Lung (tissue), 12 donors: ENCODE data around the gene KNCN. TPM values are rescaled to one million over a fixed set of nuclear protein-coding genes. Genes with fewer than 3 reads are reported as not detected.
A peak's percentile ranks its signal among the peaks of the same experiment; 100 is the strongest.

ENCODE experiments used
- ATAC-seq: fragments of 200-7000 bp; cut with Tn5 transposase; one replicate; pipeline ENCODE4 v1.9.1; 2020; ENCODE audit warnings: moderate number of reproducible peaks; ENCODE audit not compliant: insufficient read depth, low FRiP score
- DNase-seq, 3 donors: peaks; one replicate each; pipeline ENCODE4 v3.0.0-alpha.2; 2013 to 2017
- H3K27ac ChIP-seq, 2 donors: one replicate each; pipeline ENCODE4 v1.5.1; 2013; ENCODE audit warnings: mild to moderate bottlenecking in 2 of 2, moderate library complexity in 2 of 2, control low read depth in 1 of 2, inconsistent platforms in 1 of 2, low read depth in 1 of 2, low read length in 1 of 2
- H3K27me3 ChIP-seq, 3 donors: one replicate each; pipeline ENCODE4 v1.5.1; 2013; ENCODE audit warnings: low read length in 2 of 3; ENCODE audit not compliant: control insufficient read depth in 3 of 3, insufficient read depth in 3 of 3
- H3K36me3 ChIP-seq, 4 donors: one replicate each; pipeline ENCODE4 v1.5.1; 2013; ENCODE audit warnings: low read length in 4 of 4, mild to moderate bottlenecking in 1 of 4, moderate library complexity in 1 of 4; ENCODE audit not compliant: control insufficient read depth in 4 of 4, insufficient read depth in 4 of 4
- H3K4me1 ChIP-seq, 5 donors: one replicate each; pipeline ENCODE4 v1.5.1; 2013; ENCODE audit warnings: low read length in 5 of 5, mild to moderate bottlenecking in 2 of 5, moderate library complexity in 1 of 5; ENCODE audit not compliant: control insufficient read depth in 5 of 5, insufficient read depth in 5 of 5
- H3K4me3 ChIP-seq: one replicate; pipeline ENCODE4 v1.5.1; 2013; ENCODE audit warnings: mild to moderate bottlenecking, control low read depth, moderate library complexity
- H3K9ac ChIP-seq, 2 donors: one replicate each; pipeline ENCODE4 v1.5.1; 2013; ENCODE audit warnings: low read length in 2 of 2, control low read depth in 1 of 2; ENCODE audit not compliant: insufficient read depth in 1 of 2
- H3K9me3 ChIP-seq, 4 donors: one replicate each; pipeline ENCODE4 v1.5.1; 2013; ENCODE audit warnings: low read length in 3 of 4, mild to moderate bottlenecking in 1 of 4, moderate library complexity in 1 of 4; ENCODE audit not compliant: control insufficient read depth in 4 of 4, insufficient read depth in 3 of 4
- WGBS, 2 donors: extraction: QIAGEN DNeasy Blood & Tissue Kit; methylation state at CpG; one replicate each; pipeline ENCODE4 v1.1.7; 2013; 5-methylcytosine and 5-hydroxymethylcytosine counted together
- polyA plus RNA-seq, 2 donors: library from polyadenylated mRNA; stranded (reverse); fragments of 200-250 nt; gene quantifications; one replicate each; pipeline ENCODE4 v1.2.1, GENCODE V29; 2013
- total RNA-seq, 2 donors: library from RNA; depleted of rRNA in 1 of 2; stranded (reverse); fragments of >200 nt in 1 of 2; gene quantifications; one replicate each; pipeline ENCODE4 v1.2.1, GENCODE V29; 2014 to 2021
- TF ChIP-seq, protein P1 (sequence below): IDR thresholded peaks from 2 replicates; pipeline ENCODE4 v1.5.1; 2012; ENCODE audit warnings: mild to moderate bottlenecking; ENCODE audit errors: control extremely low read depth, extremely low read depth
- donor health status: control.
- donor health status: control.
- donor health status: Bipolar disorder and iron deficiency.
- donor health status: healthy.
- donor health status: DM: yes; HTN: yes; CAD: no.

KNCN gene
- total and polyA plus RNA-seq, 4 donors: 0.01 to 0.09 TPM; not detected in 2

GRCh38 chr1:46513536-46513935 lies 37.9 kb downstream of the KNCN start:
- Histone ChIP-seq H3K9ac (no peak overlapping the region), H3K4me1 (peaks cover 0 to 3% (median 0%) of the 10 kb centered on the region in 5 donors), H3K27me3 (peaks cover 0 to 7% (median 3%) of the 10 kb centered on the region in 3 donors), H3K27ac (no peak overlapping the region), H3K9me3 (no peaks in the 10 kb centered on the region), H3K36me3 (no peaks in the 10 kb centered on the region), H3K4me3 (no peak overlapping the region)
- ATAC-seq (no peak), DNase-seq (peak in 1 of 3 donors; percentile 9)
- 64 to 69% methylated on average over 5 of the region's 5 CpGs for WGBS, 2 donors
- TF ChIP-seq, protein P1, sequence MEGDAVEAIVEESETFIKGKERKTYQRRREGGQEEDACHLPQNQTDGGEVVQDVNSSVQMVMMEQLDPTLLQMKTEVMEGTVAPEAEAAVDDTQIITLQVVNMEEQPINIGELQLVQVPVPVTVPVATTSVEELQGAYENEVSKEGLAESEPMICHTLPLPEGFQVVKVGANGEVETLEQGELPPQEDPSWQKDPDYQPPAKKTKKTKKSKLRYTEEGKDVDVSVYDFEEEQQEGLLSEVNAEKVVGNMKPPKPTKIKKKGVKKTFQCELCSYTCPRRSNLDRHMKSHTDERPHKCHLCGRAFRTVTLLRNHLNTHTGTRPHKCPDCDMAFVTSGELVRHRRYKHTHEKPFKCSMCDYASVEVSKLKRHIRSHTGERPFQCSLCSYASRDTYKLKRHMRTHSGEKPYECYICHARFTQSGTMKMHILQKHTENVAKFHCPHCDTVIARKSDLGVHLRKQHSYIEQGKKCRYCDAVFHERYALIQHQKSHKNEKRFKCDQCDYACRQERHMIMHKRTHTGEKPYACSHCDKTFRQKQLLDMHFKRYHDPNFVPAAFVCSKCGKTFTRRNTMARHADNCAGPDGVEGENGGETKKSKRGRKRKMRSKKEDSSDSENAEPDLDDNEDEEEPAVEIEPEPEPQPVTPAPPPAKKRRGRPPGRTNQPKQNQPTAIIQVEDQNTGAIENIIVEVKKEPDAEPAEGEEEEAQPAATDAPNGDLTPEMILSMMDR: no peak

- TF ChIP-seq, protein P1: no peak
- H3K9me3 ChIP-seq: no peaks in the 10 kb centered on the region
- WGBS, 2 donors: 63 to 68% methylated on average over 6 of the region's 6 CpGs
- no peak overlapping the region for H3K9ac ChIP-seq
- ATAC-seq (no peak), DNase-seq (peak in 1 of 3 donors; percentile 1)
- no peak overlapping the region for H3K27ac ChIP-seq
- no peaks in the 10 kb centered on the region for H3K36me3 ChIP-seq
- H3K4me1 ChIP-seq: peaks cover 0 to 3% (median 0%) of the 10 kb centered on the region in 5 donors
- H3K4me3 ChIP-seq: no peak overlapping the region
- H3K27me3 ChIP-seq: peaks cover 0 to 4% (median 3%) of the 10 kb centered on the region in 3 donors
Measured at GRCh38 chr1:46512792-46513190, 38.7 kb downstream of the KNCN start.

DNA sequence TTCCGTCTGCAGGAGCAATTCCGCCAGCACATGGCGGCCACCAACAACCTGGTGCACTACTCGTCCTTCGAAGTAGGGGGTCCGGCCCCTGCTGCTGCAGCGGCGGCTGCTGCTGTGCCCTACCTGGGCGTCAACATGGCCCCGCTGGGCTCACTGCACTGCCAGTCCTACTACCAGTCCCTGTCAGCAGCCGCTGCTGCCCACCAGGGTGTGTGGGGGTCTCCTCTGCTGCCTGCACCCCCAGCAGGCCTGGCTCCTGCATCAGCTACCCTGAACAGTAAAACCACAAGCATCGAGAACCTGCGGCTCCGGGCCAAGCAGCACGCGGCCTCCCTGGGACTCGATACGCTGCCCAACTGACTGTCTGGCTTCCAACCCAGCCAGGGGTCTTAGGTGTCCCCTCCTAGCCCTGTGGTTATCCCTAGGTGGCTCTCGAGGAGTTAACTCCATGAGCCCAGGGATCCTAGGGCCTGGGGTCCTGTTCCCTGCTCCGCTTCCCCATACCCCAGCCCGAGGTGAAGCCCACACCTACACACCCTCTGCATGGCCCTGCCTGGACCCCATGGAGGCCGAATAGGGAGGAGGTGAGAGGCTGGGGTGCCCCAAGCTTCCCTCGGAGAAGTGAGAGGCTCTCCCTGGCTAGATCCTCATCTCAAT lies 39.2 kb downstream of the KNCN start:
- no peak overlapping the region for H3K9ac ChIP-seq
- ATAC-seq: no peak
- TF ChIP-seq, protein P1: no peak
- peaks cover 0 to 3% (median 0%) of the 10 kb centered on the region in 5 donors for H3K4me1 ChIP-seq
- no peaks in the 10 kb centered on the region for H3K36me3 ChIP-seq
- no peaks in the 10 kb centered on the region for H3K9me3 ChIP-seq
- no peak overlapping the region for H3K27ac ChIP-seq
- no peak overlapping the region for H3K4me3 ChIP-seq
- DNase-seq: no peak
- H3K27me3 ChIP-seq: peaks cover 0 to 3% (median 2%) of the 10 kb centered on the region in 3 donors
- WGBS, 2 donors: 83 to 84% methylated on average over 23 of the region's 23 CpGs
